HepG2 (cell line): ENCODE results near the gene MYH7B. TPM values are rescaled to one million over a fixed set of nuclear protein-coding genes. Genes with fewer than 3 reads are reported as not detected.

Experiments used
- MAZ ChIP-seq, 2 experiments: sonication (generic) in 1 of 2; formaldehyde crosslinking in 1 of 2; IDR thresholded peaks; 2 replicates each; pipeline versions ENCODE4 v1.5.0 to v1.6.1; 2012 to 2020; ENCODE audit warnings: low read depth in 2 of 2, mild to moderate bottlenecking in 2 of 2, borderline replicate concordance in 1 of 2, improper control_type of control experiment in 1 of 2, low read length in 1 of 2, missing genetic modification reagents in 1 of 2, moderate library complexity in 1 of 2
- MLXIP ChIP-seq: sonication (generic); formaldehyde crosslinking; IDR thresholded peaks from 2 replicates; pipeline ENCODE4 v1.9.0; 2021; ENCODE audit warnings: missing genetic modification reagents, borderline replicate concordance
- NFKB2 ChIP-seq: sonication (generic); formaldehyde crosslinking; IDR thresholded peaks from 2 replicates; pipeline ENCODE4 v1.4.0; 2020; ENCODE audit warnings: missing genetic modification reagents, borderline replicate concordance
- NONO ChIP-seq, 2 experiments: fragments of 450-650 bp in 1 of 2; sonication (generic) in 1 of 2; formaldehyde crosslinking in 1 of 2; IDR thresholded peaks in 1 of 2; conservative IDR thresholded peaks in 1 of 2; 2 replicates each; pipeline versions ENCODE4 v1.6.1 to v1.8.0; 2017 to 2022; ENCODE audit warnings: mild to moderate bottlenecking in 1 of 2, missing genetic modification reagents in 1 of 2, moderate library complexity in 1 of 2
- POLR2AphosphoS5 ChIP-seq: IDR thresholded peaks from 2 replicates; pipeline ENCODE4 v1.6.1; 2012; ENCODE audit warnings: low read depth, low read length
- RNF2 ChIP-seq: fragments of 450-650 bp; conservative IDR thresholded peaks from 2 replicates; pipeline ENCODE4 v1.6.1; 2016; ENCODE audit warnings: low read depth
- SAFB2 ChIP-seq: sonication (generic); formaldehyde crosslinking; IDR thresholded peaks from 2 replicates; pipeline ENCODE4 v1.5.1; 2020; ENCODE audit warnings: missing genetic modification reagents, low read depth, mild to moderate bottlenecking, borderline replicate concordance
- SIN3B ChIP-seq: fragments of 150-350 bp; IDR thresholded peaks from 2 replicates; pipeline ENCODE4 v1.6.1; 2014; ENCODE audit warnings: low read length
- SMC3 ChIP-seq: IDR thresholded peaks from 2 replicates; pipeline ENCODE4 v1.6.1; 2011; ENCODE audit warnings: low read length, improper control_type of control experiment
- ZBTB44 ChIP-seq: sonication (generic); formaldehyde crosslinking; IDR thresholded peaks from 2 replicates; pipeline ENCODE4 v1.4.0; 2020; ENCODE audit warnings: missing genetic modification reagents
- ZNF34 ChIP-seq: sonication (generic); formaldehyde crosslinking; IDR thresholded peaks from 2 replicates; pipeline ENCODE4 v1.4.0; 2020; ENCODE audit warnings: mild to moderate bottlenecking, missing genetic modification reagents, borderline replicate concordance
- ZNF724P ChIP-seq: sonication (generic); formaldehyde crosslinking; IDR thresholded peaks from 2 replicates; pipeline ENCODE4 v1.8.0; 2022; ENCODE audit warnings: missing genetic modification reagents, borderline replicate concordance
- ZNF768 ChIP-seq: sonication (generic); formaldehyde crosslinking; IDR thresholded peaks from 2 replicates; pipeline ENCODE4 v1.4.0; 2020; ENCODE audit warnings: missing genetic modification reagents
- polyA plus RNA-seq, 8 experiments: library from polyadenylated mRNA; depleted of rRNA in 3 of 8; stranded (reverse) in 7 of 8; unstranded in 1 of 8; fragments of >200 nt; fragmentation: Illumina TruSeq in 4 of 8; extraction: Trizol in 4 of 8; gene quantifications; 2 replicates each; pipeline versions ENCODE4 v1.2.1 to v1.2.3, GENCODE V29; 2011 to 2016; ENCODE audit warnings: low read depth in 4 of 8, missing spikeins in 1 of 8, mixed read lengths in 1 of 8; ENCODE audit not compliant: insufficient read depth in 1 of 8
- total RNA-seq, 5 experiments: library from RNA; depleted of rRNA; stranded (reverse); fragments of >200 nt; fragmentation: Illumina TruSeq; extraction: Trizol; gene quantifications; 2 replicates each; pipeline ENCODE4 v1.2.3, GENCODE V29; 2016; ENCODE audit warnings: low read depth in 1 of 5

Gene MYH7B
- total and polyA plus RNA-seq, 2 of the 13 experiments (the other 11 are each of a cell fraction or from before 2014, with no cell fraction given), result 0.05 to 0.20 TPM

- TF ChIP-seq NONO (IDR thresholded peaks at IDR 0.05) (no peak), NONO (CRISPR knock-in tag; conservative IDR thresholded peaks at IDR 0.05) (peak; percentile 17; the same call in 1 of the 2 replicates), SIN3B (no peak), ZNF724P (CRISPR knock-in tag) (no peak), NFKB2 (CRISPR knock-in tag) (no peak), SAFB2 (no peak), ZNF34 (no peak), ZNF768 (peak; percentile 15; the same call in 1 of the 2 replicates), ZBTB44 (CRISPR knock-in tag) (no peak), RNF2 (no peak), MAZ (IDR thresholded peaks at IDR 0.05; ENCODE audit: borderline replicate concordance, low read depth, low read length) (no peak), MAZ (CRISPR knock-in tag; IDR thresholded peaks at IDR 0.05; ENCODE audit: low read depth) (0 out of 2 replicates have a peak, but pooled peaks have one; percentile 2), POLR2AphosphoS5 (peak; percentile 25; the same call in 1 of the 2 replicates), MLXIP (CRISPR knock-in tag) (no peak), SMC3 (no peak)
These were observed 47.8 kb downstream of the MYH7B start (continued) for GRCh38 chr20:35003211-35004031.
